Stomach (tissue), 9 donors: Measurements from ENCODE around the gene EIF4EBP3. TPM values are rescaled to one million over a fixed set of nuclear protein-coding genes. Genes with fewer than 3 reads are reported as not detected.
"Not testable (repeated sequence)": the region's sequence is repeated elsewhere in the genome, so short reads cannot be mapped to it uniquely, and the experiment has no call there.

Source experiments
- DNase-seq, 2 donors: peaks; one replicate each; pipeline versions ENCODE4 v3.0.0 to v3.0.0-alpha.2; 2013 to 2019
- H3K27ac ChIP-seq, 5 donors: fragments of 200-600 bp in 4 of 5; sonication (generic) in 4 of 5; one replicate each; pipeline ENCODE4 v1.5.1; 2013 to 2019; ENCODE audit warnings: mild to moderate bottlenecking in 1 of 5, moderate library complexity in 1 of 5
- H3K27me3 ChIP-seq, 3 donors: fragments of 200-600 bp; sonication (generic); one replicate each; pipeline ENCODE4 v1.5.1; 2017 to 2019; ENCODE audit warnings: mixed run types in 1 of 3
- H3K36me3 ChIP-seq, 4 donors: fragments of 200-600 bp; sonication (generic); 1 replicate in 3 of 4; 2 replicates in 1 of 4; pipeline ENCODE4 v1.5.1; 2016 to 2019
- H3K4me1 ChIP-seq, 4 donors: fragments of 200-600 bp; sonication (generic); one replicate each; pipeline ENCODE4 v1.5.1; 2016 to 2019
- H3K4me3 ChIP-seq, 4 donors: fragments of 200-600 bp; sonication (generic) in 3 of 4; one replicate each; pipeline ENCODE4 v1.5.1; 2016 to 2019; ENCODE audit warnings: mild to moderate bottlenecking in 1 of 4
- H3K9me3 ChIP-seq, 4 donors: fragments of 200-600 bp; sonication (generic); one replicate each; pipeline ENCODE4 v1.5.1; 2016 to 2019
- EP300 ChIP-seq: sonication (generic); formaldehyde crosslinking; IDR thresholded peaks from one replicate; pipeline ENCODE4 v1.6.1; 2017; ENCODE audit warnings: antibody characterized with exemption
- POLR2A ChIP-seq, 4 donors: fragments of 450-650 bp; IDR thresholded peaks; one replicate each; pipeline ENCODE4 v1.6.1; 2016; ENCODE audit warnings: antibody characterized with exemption in 4 of 4, control low read depth in 2 of 4, mild to moderate bottlenecking in 1 of 4, moderate library complexity in 1 of 4
- POLR2AphosphoS5 ChIP-seq, 3 donors: sonication (generic); formaldehyde crosslinking; IDR thresholded peaks; one replicate each; pipeline ENCODE4 v1.6.1; 2016; ENCODE audit warnings: antibody characterized with exemption in 3 of 3
- WGBS, 5 donors: extraction: QIAGEN DNeasy Blood & Tissue Kit in 3 of 5; methylation state at CpG; one replicate each; pipeline versions ENCODE4 v1.1.5 to v1.1.7; 2013 to 2018; 5-methylcytosine and 5-hydroxymethylcytosine counted together
- intact Hi-C: fragments of 100-400 bp; cut with DNase I; formaldehyde crosslinking; loops from one replicate; pipeline ENCODE4 v1.15.1; 2023; ENCODE audit warnings: low total_unique reads
- polyA plus RNA-seq, 3 donors: library from polyadenylated mRNA; stranded (reverse); fragments of 200-250 nt; gene quantifications; one replicate each; pipeline ENCODE4 v1.2.3, GENCODE V29; 2013
- total RNA-seq, 5 donors: library from RNA; depleted of rRNA; stranded (reverse); fragments of >200 nt; gene quantifications; one replicate each; pipeline versions ENCODE4 v1.1.0 to v1.2.3, GENCODE V29; 2014 to 2016
- TF ChIP-seq, protein P1 (sequence below), 7 experiments: fragments of 450-650 bp in 4 of 7; fragments of 200-600 bp in 3 of 7; sonication (generic) in 3 of 7; IDR thresholded peaks; one replicate each; pipeline ENCODE4 v1.5.1; 2016 to 2019; ENCODE audit warnings: antibody characterized with exemption in 7 of 7, control low read depth in 2 of 7, mild to moderate bottlenecking in 1 of 7
- donor health status: healthy with polysubstance abuse.
- donor health status: Bipolar disorder and iron deficiency.
- donor health status: healthy.

The EIF4EBP3 gene
- total and polyA plus RNA-seq, 8 donors, result 2.7 to 90.9 (median 12.2) TPM

DNA sequence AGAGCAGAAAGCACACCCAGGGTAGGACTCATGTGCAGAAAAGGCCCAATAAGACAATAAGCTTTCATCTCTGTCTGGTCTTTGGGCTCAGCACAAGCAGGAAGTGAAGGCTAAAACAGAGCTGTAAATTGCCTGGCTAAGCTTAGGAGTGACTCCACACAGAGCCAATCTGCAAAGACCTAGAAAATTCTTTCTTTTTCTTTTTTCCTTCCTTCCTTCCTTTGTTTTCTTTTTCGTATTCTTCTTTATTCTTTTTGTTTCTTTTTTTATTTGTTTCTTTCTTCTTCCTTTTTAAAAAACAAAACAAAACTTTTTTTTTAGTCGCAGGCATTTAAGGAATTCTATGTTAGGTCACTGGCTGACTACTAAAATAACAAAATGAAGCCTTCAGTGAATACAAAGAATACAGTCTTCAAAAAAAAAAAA is 29.3 kb downstream of the EIF4EBP3 start:
- intact Hi-C loops, result no loop called here
- Histone ChIP-seq H3K27me3 (no peaks in the 10 kb centered on the region), H3K9me3 (no peaks in the 10 kb centered on the region), H3K36me3 (no peaks in the 10 kb centered on the region), H3K27ac (peak overlapping the region in 1 of 5 donors; percentile 34), H3K4me3 (no peak overlapping the region), H3K4me1 (no peaks in the 10 kb centered on the region)
- no peak for DNase-seq
- 67 to 81% (median 71%) methylated on average over 2 of the region's 2 CpGs for WGBS, 5 donors
- TF ChIP-seq, protein P1, sequence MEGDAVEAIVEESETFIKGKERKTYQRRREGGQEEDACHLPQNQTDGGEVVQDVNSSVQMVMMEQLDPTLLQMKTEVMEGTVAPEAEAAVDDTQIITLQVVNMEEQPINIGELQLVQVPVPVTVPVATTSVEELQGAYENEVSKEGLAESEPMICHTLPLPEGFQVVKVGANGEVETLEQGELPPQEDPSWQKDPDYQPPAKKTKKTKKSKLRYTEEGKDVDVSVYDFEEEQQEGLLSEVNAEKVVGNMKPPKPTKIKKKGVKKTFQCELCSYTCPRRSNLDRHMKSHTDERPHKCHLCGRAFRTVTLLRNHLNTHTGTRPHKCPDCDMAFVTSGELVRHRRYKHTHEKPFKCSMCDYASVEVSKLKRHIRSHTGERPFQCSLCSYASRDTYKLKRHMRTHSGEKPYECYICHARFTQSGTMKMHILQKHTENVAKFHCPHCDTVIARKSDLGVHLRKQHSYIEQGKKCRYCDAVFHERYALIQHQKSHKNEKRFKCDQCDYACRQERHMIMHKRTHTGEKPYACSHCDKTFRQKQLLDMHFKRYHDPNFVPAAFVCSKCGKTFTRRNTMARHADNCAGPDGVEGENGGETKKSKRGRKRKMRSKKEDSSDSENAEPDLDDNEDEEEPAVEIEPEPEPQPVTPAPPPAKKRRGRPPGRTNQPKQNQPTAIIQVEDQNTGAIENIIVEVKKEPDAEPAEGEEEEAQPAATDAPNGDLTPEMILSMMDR (IDR thresholded peaks at IDR 0.05), result no peak
- TF ChIP-seq EP300 (no peak), POLR2A (IDR thresholded peaks at IDR 0.05) (no peak), POLR2AphosphoS5 (IDR thresholded peaks at IDR 0.05) (no peak)

- H3K27ac ChIP-seq, H3K9me3 ChIP-seq, DNase-seq, H3K4me3 ChIP-seq, intact Hi-C loops, H3K4me1 ChIP-seq, H3K27me3 ChIP-seq, H3K36me3 ChIP-seq: not testable (repeated sequence)
- WGBS, 5 donors, result 92 to 95% (median 95%) methylated on average over 6 of the region's 6 CpGs
- TF ChIP-seq, protein P1 (IDR thresholded peaks at IDR 0.05), result peak in 1 of 7 experiments; percentile 22
These were observed 31.8 kb downstream of the EIF4EBP3 start for GRCh38 chr5:140579188-140579747.

DNA sequence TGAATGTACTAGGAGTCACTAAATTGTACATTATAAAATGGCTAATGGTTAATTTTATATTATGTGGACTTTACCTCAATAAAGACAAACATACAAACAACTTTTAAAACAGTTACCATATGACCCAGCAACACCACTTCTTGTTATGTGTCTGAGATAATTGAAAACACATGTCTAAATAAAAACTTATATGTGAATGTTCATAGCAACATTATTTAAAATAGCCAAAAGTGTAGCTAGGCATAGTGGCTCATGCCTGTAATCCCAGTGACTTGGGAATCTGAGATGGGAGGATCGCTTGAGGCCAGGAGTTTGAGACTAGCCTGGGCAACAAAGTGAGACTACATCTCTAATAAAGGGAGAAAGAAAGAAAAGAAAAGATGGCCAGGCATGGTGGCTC is 40.0 kb downstream of the EIF4EBP3 start:
- Histone ChIP-seq H3K27me3 (peaks cover 0 to 4% (median 0%) of the 10 kb centered on the region in 3 donors), H3K27ac (no peak overlapping the region), H3K4me3 (no peak overlapping the region), H3K4me1 (no peaks in the 10 kb centered on the region), H3K36me3 (no peaks in the 10 kb centered on the region), H3K9me3 (peaks cover 0 to 6% (median 0%) of the 10 kb centered on the region in 4 donors)
- no peak for DNase-seq
- 89 to 100% (median 98%) methylated on average over 1 of the region's 1 CpG for WGBS, 5 donors
- intact Hi-C loops, result no loop called here
- TF ChIP-seq POLR2AphosphoS5 (IDR thresholded peaks at IDR 0.05) (no peak), EP300 (no peak), POLR2A (IDR thresholded peaks at IDR 0.05) (no peak)
- TF ChIP-seq, protein P1 (IDR thresholded peaks at IDR 0.05), result no peak

DNA sequence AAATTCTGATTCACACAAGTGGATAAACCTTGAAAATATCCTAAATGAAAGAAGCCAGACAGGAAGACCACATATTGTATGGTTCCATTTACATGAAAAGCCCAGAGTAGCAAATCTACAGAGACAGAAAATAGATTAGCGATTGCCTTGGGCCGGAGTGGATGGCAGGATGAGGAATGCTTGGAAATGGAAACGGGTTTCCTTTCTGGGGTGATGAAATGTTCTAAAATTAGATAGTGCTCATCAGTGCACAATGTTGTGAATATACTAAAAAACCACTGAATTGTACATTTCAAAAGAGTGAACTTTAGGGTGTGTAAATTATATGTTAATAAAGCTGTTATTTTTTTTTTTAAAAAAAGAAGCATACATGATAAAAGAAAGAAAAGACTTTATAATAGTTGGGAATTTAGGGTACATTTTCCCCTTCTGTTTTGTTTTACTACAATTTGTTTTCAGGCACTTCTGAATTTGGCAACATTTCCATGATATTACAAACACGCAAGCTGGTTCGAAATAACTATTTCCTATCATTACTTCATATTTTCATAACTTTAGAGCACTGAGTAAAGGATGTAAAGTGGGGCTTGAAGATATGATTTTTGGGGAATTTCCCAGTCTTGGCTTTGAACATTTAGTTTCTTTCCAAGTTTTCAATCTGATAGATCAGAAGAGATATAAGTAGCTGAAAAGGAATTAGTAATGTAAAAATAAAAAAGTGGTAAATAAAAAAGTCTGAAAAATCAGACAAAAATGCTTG is 41.0 kb downstream of the EIF4EBP3 start:
- Histone ChIP-seq H3K9me3 (no peaks in the 10 kb centered on the region), H3K4me1 (no peaks in the 10 kb centered on the region), H3K27me3 (peaks cover 0 to 4% (median 0%) of the 10 kb centered on the region in 3 donors), H3K27ac (peak overlapping the region in 3 of 5 donors; percentile 2 to 47 (median 2)), H3K36me3 (no peaks in the 10 kb centered on the region), H3K4me3 (no peak overlapping the region)
- intact Hi-C loops, result no loop called here
- TF ChIP-seq EP300 (no peak), POLR2AphosphoS5 (IDR thresholded peaks at IDR 0.05) (no peak), POLR2A (IDR thresholded peaks at IDR 0.05) (no peak)
- TF ChIP-seq, protein P1 (IDR thresholded peaks at IDR 0.05), result no peak
- DNase-seq, result no peak
- WGBS, 5 donors, result 54 to 74% (median 70%) methylated on average over 5 of the region's 5 CpGs
